ENCODE results near the gene PLEKHG5.

- TF ChIP-seq SUPT20H (IDR thresholded peaks at IDR 0.05; ENCODE audit: borderline replicate concordance, control insufficient read depth, low read depth, low read length): no peak
- TF ChIP-seq RAD21 (IDR thresholded peaks at IDR 0.05; ENCODE audit: insufficient read depth, low read depth, low read length): no peak
- TF ChIP-seq, protein P1, sequence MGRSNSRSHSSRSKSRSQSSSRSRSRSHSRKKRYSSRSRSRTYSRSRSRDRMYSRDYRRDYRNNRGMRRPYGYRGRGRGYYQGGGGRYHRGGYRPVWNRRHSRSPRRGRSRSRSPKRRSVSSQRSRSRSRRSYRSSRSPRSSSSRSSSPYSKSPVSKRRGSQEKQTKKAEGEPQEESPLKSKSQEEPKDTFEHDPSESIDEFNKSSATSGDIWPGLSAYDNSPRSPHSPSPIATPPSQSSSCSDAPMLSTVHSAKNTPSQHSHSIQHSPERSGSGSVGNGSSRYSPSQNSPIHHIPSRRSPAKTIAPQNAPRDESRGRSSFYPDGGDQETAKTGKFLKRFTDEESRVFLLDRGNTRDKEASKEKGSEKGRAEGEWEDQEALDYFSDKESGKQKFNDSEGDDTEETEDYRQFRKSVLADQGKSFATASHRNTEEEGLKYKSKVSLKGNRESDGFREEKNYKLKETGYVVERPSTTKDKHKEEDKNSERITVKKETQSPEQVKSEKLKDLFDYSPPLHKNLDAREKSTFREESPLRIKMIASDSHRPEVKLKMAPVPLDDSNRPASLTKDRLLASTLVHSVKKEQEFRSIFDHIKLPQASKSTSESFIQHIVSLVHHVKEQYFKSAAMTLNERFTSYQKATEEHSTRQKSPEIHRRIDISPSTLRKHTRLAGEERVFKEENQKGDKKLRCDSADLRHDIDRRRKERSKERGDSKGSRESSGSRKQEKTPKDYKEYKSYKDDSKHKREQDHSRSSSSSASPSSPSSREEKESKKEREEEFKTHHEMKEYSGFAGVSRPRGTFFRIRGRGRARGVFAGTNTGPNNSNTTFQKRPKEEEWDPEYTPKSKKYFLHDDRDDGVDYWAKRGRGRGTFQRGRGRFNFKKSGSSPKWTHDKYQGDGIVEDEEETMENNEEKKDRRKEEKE (IDR thresholded peaks at IDR 0.05): no peak
Observed at GRCh38 chr1:6418668-6419396, 72.6 kb downstream of the PLEKHG5 start.

Measured in GM12878 (cell line).